CD4-positive, CD25-positive, alpha-beta regulatory T cell (primary cell): ENCODE data around the gene ESRRA. TPM values are rescaled to one million over a fixed set of nuclear protein-coding genes. Genes with fewer than 3 reads are reported as not detected.
A peak's percentile ranks its signal among the peaks of the same experiment; 100 is the strongest.

ENCODE experiments used
- ATAC-seq, 2 donors: fragments of 150-1000 bp; cut with Tn5 transposase; one replicate each; pipeline ENCODE4 v1.10.0; 2021; ENCODE audit warnings: low read depth in 2 of 2, moderate number of reproducible peaks in 2 of 2, moderate library complexity in 1 of 2
- DNase-seq, 3 donors: peaks; one replicate each; pipeline versions ENCODE4 v3.0.0 to v3.0.0-alpha.2; 2012 to 2022; ENCODE audit warnings: mixed read lengths in 1 of 3
- H3K27ac ChIP-seq: one replicate; pipeline ENCODE4 v1.7.0; 2013; ENCODE audit warnings: mild to moderate bottlenecking, low read length; ENCODE audit not compliant: insufficient read depth, poor library complexity, severe bottlenecking
- H3K27me3 ChIP-seq: one replicate; pipeline ENCODE4 v1.7.0; 2013; ENCODE audit warnings: low read length; ENCODE audit not compliant: control insufficient read depth, insufficient read depth
- H3K36me3 ChIP-seq: one replicate; pipeline ENCODE4 v1.7.0; 2013; ENCODE audit warnings: mild to moderate bottlenecking, low read length, moderate library complexity; ENCODE audit not compliant: control insufficient read depth, insufficient read depth
- H3K4me1 ChIP-seq: 2 replicates; pipeline ENCODE4 v1.7.0; 2013; ENCODE audit warnings: mild to moderate bottlenecking, low read length; ENCODE audit not compliant: insufficient read depth, control insufficient read depth, poor library complexity, severe bottlenecking
- H3K4me3 ChIP-seq: one replicate; pipeline ENCODE4 v1.7.0; 2013; ENCODE audit warnings: low read depth, mild to moderate bottlenecking, low read length, moderate library complexity
- H3K9me3 ChIP-seq, 2 experiments: 1 replicate in 1 of 2; 2 replicates in 1 of 2; pipeline ENCODE4 v1.7.0; 2013; ENCODE audit warnings: low read length in 2 of 2, mild to moderate bottlenecking in 1 of 2, moderate library complexity in 1 of 2; ENCODE audit not compliant: control insufficient read depth in 2 of 2
- H3K27ac Mint-ChIP-seq, 3 donors: one replicate each; pipeline ENCODE4 v1.8.0; 2020 to 2022; ENCODE audit warnings: mild to moderate bottlenecking in 3 of 3, mixed read lengths in 3 of 3, moderate library complexity in 2 of 3
- H3K27me3 Mint-ChIP-seq: one replicate; pipeline ENCODE4 v1.8.0; 2022; ENCODE audit warnings: mild to moderate bottlenecking, mixed read lengths
- H3K36me3 Mint-ChIP-seq: one replicate; pipeline ENCODE4 v1.8.0; 2020; ENCODE audit warnings: mixed read lengths
- H3K4me1 Mint-ChIP-seq, 4 donors: one replicate each; pipeline ENCODE4 v1.8.0; 2020 to 2022; ENCODE audit warnings: mixed read lengths in 4 of 4, mild to moderate bottlenecking in 1 of 4
- H3K4me3 Mint-ChIP-seq, 4 donors: one replicate each; pipeline ENCODE4 v1.8.0; 2020 to 2022; ENCODE audit warnings: mild to moderate bottlenecking in 4 of 4, mixed read lengths in 4 of 4, moderate library complexity in 3 of 4
- H3K9me3 Mint-ChIP-seq, 7 donors: one replicate each; pipeline ENCODE4 v1.8.0; 2020 to 2022; ENCODE audit warnings: mixed read lengths in 7 of 7, mild to moderate bottlenecking in 3 of 7, moderate library complexity in 2 of 7
- polyA plus RNA-seq, 4 donors: library from polyadenylated mRNA; unstranded; fragments of 300-500 nt; fragmentation: Illumina TruSeq; gene quantifications; one replicate each; pipeline ENCODE4 v1.2.3, GENCODE V29; 2021
- total RNA-seq: library from RNA; stranded (reverse); gene quantifications from one replicate; pipeline ENCODE4 v1.2.3, GENCODE V29; 2022

ESRRA gene
- total and polyA plus RNA-seq, 5 donors from 2014 or later: 6.0 to 28.6 (median 6.6) TPM

- H3K9me3 ChIP-seq: no peaks in the 10 kb centered on the region
- H3K27me3 Mint-ChIP-seq: peaks cover 75% of the 10 kb centered on the region
- H3K4me3 Mint-ChIP-seq: peak overlapping the region in 3 of 4 donors; percentile 70 to 75 (median 73)
- H3K27ac ChIP-seq: no peak overlapping the region
- peaks cover 2 to 34% (median 15%) of the 10 kb centered on the region in 4 donors for H3K4me1 Mint-ChIP-seq
- H3K27me3 ChIP-seq: peaks cover 23% of the 10 kb centered on the region
- H3K36me3 ChIP-seq: no peaks in the 10 kb centered on the region
- H3K27ac Mint-ChIP-seq: no peak overlapping the region
- peak in 1 of 3 donors; percentile 22 for DNase-seq
- H3K36me3 Mint-ChIP-seq: no peaks in the 10 kb centered on the region
- H3K4me3 ChIP-seq: no peak overlapping the region
- H3K9me3 Mint-ChIP-seq: no peaks in the 10 kb centered on the region
- H3K4me1 ChIP-seq: peaks cover 31% of the 10 kb centered on the region
- no peak for ATAC-seq
Measured at GRCh38 chr11:64298966-64299846, 6.1 kb upstream of the ESRRA start.

- peak within 1 kb of the TSS; percentile 73 to 88 (median 78) for H3K4me3 Mint-ChIP-seq
- H3K9me3 Mint-ChIP-seq: no peaks in the 10 kb centered on the region
- Histone ChIP-seq H3K9me3 (no peaks in the 10 kb centered on the region), H3K27ac (no peak within 1 kb of the TSS), H3K27me3 (peaks cover 19% of the 10 kb centered on the region), H3K4me1 (peaks cover 37% of the 10 kb centered on the region), H3K4me3 (peak within 1 kb of the TSS; percentile 35), H3K36me3 (no peaks in the 10 kb centered on the region)
- ATAC-seq: no peak
- peak within 1 kb of the TSS in 1 of 3 donors; percentile 86 for H3K27ac Mint-ChIP-seq
- H3K36me3 Mint-ChIP-seq: no peaks in the 10 kb centered on the region
- peak in 1 of 3 donors; percentile 38 for DNase-seq
- H3K4me1 Mint-ChIP-seq: peaks cover 6 to 37% (median 18%) of the 10 kb centered on the region in 4 donors
- H3K27me3 Mint-ChIP-seq: peaks cover 71% of the 10 kb centered on the region
Measured at GRCh38 chr11:64299847-64300648, 5.3 kb upstream of the ESRRA start, which contains the start of gene CATSPERZ. Gene CATSPERZ (plus strand): TSS chr11:64300358. CDS start chr11:64300411, 53 bp downstream.

GRCh38 chr11:64303109-64304031, 2.0 kb upstream of the ESRRA start:
- no peaks in the 10 kb centered on the region for H3K36me3 Mint-ChIP-seq
- H3K27ac Mint-ChIP-seq: peak overlapping the region in 1 of 3 donors; percentile 46
- no peaks in the 10 kb centered on the region for H3K9me3 ChIP-seq
- no peak for ATAC-seq
- no peak overlapping the region for H3K4me3 ChIP-seq
- H3K27me3 ChIP-seq: peaks cover 3% of the 10 kb centered on the region
- no peaks in the 10 kb centered on the region for H3K36me3 ChIP-seq
- no peak for DNase-seq
- peaks cover 50% of the 10 kb centered on the region for H3K4me1 ChIP-seq
- peaks cover 6 to 51% (median 22%) of the 10 kb centered on the region in 4 donors for H3K4me1 Mint-ChIP-seq
- H3K4me3 Mint-ChIP-seq: peak overlapping the region in 3 of 4 donors; percentile 75 to 98 (median 96)
- peak overlapping the region; percentile 94 for H3K27ac ChIP-seq
- H3K27me3 Mint-ChIP-seq: peaks cover 38% of the 10 kb centered on the region
- H3K9me3 Mint-ChIP-seq: no peaks in the 10 kb centered on the region

GRCh38 chr11:64304032-64304315, 1.4 kb upstream of the ESRRA start:
- peaks cover 49% of the 10 kb centered on the region for H3K4me1 ChIP-seq
- Mint-ChIP-seq H3K9me3 (no peaks in the 10 kb centered on the region), H3K27ac (peak overlapping the region in 2 of 3 donors; percentile 95 to 98), H3K4me3 (peak overlapping the region in 3 of 4 donors; percentile 94 to 98 (median 96)), H3K4me1 (peaks cover 6 to 48% (median 22%) of the 10 kb centered on the region in 4 donors), H3K36me3 (no peaks in the 10 kb centered on the region), H3K27me3 (peaks cover 32% of the 10 kb centered on the region)
- H3K4me3 ChIP-seq: peak overlapping the region; percentile 76
- no peaks in the 10 kb centered on the region for H3K36me3 ChIP-seq
- H3K27me3 ChIP-seq: peaks cover 3% of the 10 kb centered on the region
- no peaks in the 10 kb centered on the region for H3K9me3 ChIP-seq
- ATAC-seq (no peak), DNase-seq (no peak)
- H3K27ac ChIP-seq: peak overlapping the region; percentile 94

- ATAC-seq (peak; percentile 33 to 39), DNase-seq (peak; percentile 81 to 94 (median 86))
- Mint-ChIP-seq H3K9me3 (no peaks in the 10 kb centered on the region), H3K4me3 (peak overlapping the region; percentile 94 to 98 (median 96)), H3K36me3 (no peaks in the 10 kb centered on the region), H3K27me3 (peaks cover 27% of the 10 kb centered on the region), H3K4me1 (peaks cover 6 to 47% (median 21%) of the 10 kb centered on the region in 4 donors), H3K27ac (peak overlapping the region; percentile 95 to 98 (median 96))
- Histone ChIP-seq H3K4me1 (peaks cover 44% of the 10 kb centered on the region), H3K27ac (peak overlapping the region; percentile 94), H3K9me3 (no peaks in the 10 kb centered on the region), H3K27me3 (peaks cover 3% of the 10 kb centered on the region), H3K36me3 (no peaks in the 10 kb centered on the region), H3K4me3 (peak overlapping the region; percentile 76)
Measured at GRCh38 chr11:64304316-64305072, 830 bp upstream of the ESRRA start.

- peak overlapping the region; percentile 88 to 96 (median 95) for H3K27ac Mint-ChIP-seq
- H3K4me1 Mint-ChIP-seq: peaks cover 7 to 39% (median 16%) of the 10 kb centered on the region in 4 donors
- peak; percentile 6 for ATAC-seq
- DNase-seq: peak; percentile 62 to 80 (median 72)
- H3K27me3 Mint-ChIP-seq: peaks cover 13% of the 10 kb centered on the region
- Histone ChIP-seq H3K27me3 (no peaks in the 10 kb centered on the region), H3K4me1 (peaks cover 30% of the 10 kb centered on the region), H3K4me3 (peak overlapping the region; percentile 77), H3K9me3 (no peaks in the 10 kb centered on the region), H3K36me3 (no peaks in the 10 kb centered on the region), H3K27ac (peak overlapping the region; percentile 79)
- no peaks in the 10 kb centered on the region for H3K9me3 Mint-ChIP-seq
- H3K4me3 Mint-ChIP-seq: peak overlapping the region; percentile 95 to 99 (median 97)
- no peaks in the 10 kb centered on the region for H3K36me3 Mint-ChIP-seq
Measured at GRCh38 chr11:64305691-64306562, 603 bp downstream of the ESRRA start.
